Natural killer cell (primary cell): ENCODE results near the gene NUAK1. TPM values are rescaled to one million over a fixed set of nuclear protein-coding genes. Genes with fewer than 3 reads are reported as not detected.

Experiments
- ATAC-seq, 3 donors: fragments of 150-1000 bp in 2 of 3; fragments of 200-7000 bp in 1 of 3; cut with Tn5 transposase; 1 replicate in 1 of 3; 2 replicates in 2 of 3; pipeline ENCODE4 v1.10.0; 2021; ENCODE audit warnings: mild to moderate bottlenecking in 2 of 3, moderate library complexity in 2 of 3
- DNase-seq, 2 donors: peaks; one replicate each; pipeline versions ENCODE4 v3.0.0 to v3.0.0-alpha.2; 2013 to 2021; ENCODE audit warnings: mixed read lengths in 1 of 2
- H3K27ac ChIP-seq: one replicate; pipeline ENCODE4 v1.5.1; 2013; ENCODE audit warnings: mild to moderate bottlenecking, low read length
- H3K27me3 ChIP-seq: one replicate; pipeline ENCODE4 v1.6.1; 2013; ENCODE audit warnings: low read length; ENCODE audit not compliant: control insufficient read depth, insufficient read depth
- H3K36me3 ChIP-seq: one replicate; pipeline ENCODE4 v1.6.1; 2013; ENCODE audit warnings: low read length; ENCODE audit not compliant: control insufficient read depth, insufficient read depth
- H3K4me1 ChIP-seq: one replicate; pipeline ENCODE4 v1.6.1; 2013; ENCODE audit warnings: low read length; ENCODE audit not compliant: control insufficient read depth, insufficient read depth
- H3K4me3 ChIP-seq: one replicate; pipeline ENCODE4 v1.5.1; 2013; ENCODE audit warnings: low read length
- H3K9me3 ChIP-seq: one replicate; pipeline ENCODE4 v1.6.1; 2013; ENCODE audit warnings: low read length; ENCODE audit not compliant: control insufficient read depth, insufficient read depth
- H3K27ac Mint-ChIP-seq, 2 donors: one replicate each; pipeline ENCODE4 v1.8.0; 2022; ENCODE audit warnings: mild to moderate bottlenecking in 2 of 2, mixed read lengths in 2 of 2, moderate library complexity in 1 of 2
- H3K27me3 Mint-ChIP-seq, 2 donors: one replicate each; pipeline ENCODE4 v1.8.0; 2022; ENCODE audit warnings: low read depth in 2 of 2, mixed read lengths in 2 of 2
- H3K36me3 Mint-ChIP-seq: one replicate; pipeline ENCODE4 v1.8.0; 2022; ENCODE audit warnings: mixed read lengths
- H3K4me1 Mint-ChIP-seq, 2 donors: one replicate each; pipeline ENCODE4 v1.8.0; 2022; ENCODE audit warnings: mixed read lengths in 2 of 2
- H3K4me3 Mint-ChIP-seq: one replicate; pipeline ENCODE4 v1.8.0; 2022; ENCODE audit warnings: mild to moderate bottlenecking, moderate library complexity, mixed read lengths
- H3K9me3 Mint-ChIP-seq, 2 donors: one replicate each; pipeline ENCODE4 v1.8.0; 2022; ENCODE audit warnings: mixed read lengths in 2 of 2
- WGBS: methylation state at CpG from one replicate; pipeline ENCODE4 v1.1.7; 2013; ENCODE audit warnings: missing lambda C conversion rate; ENCODE audit not compliant: insufficient coverage; 5-methylcytosine and 5-hydroxymethylcytosine counted together
- intact Hi-C: fragments of 100-400 bp; cut with micrococcal nuclease; formaldehyde crosslinking; loops from one replicate; pipeline ENCODE4 v1.14.2; 2022
- total RNA-seq, 4 donors: library from RNA; stranded (reverse); fragments of 120-200 nt in 1 of 4; gene quantifications; one replicate each; pipeline versions ENCODE4 v1.2.3 to v1.2.4, GENCODE V29; 2013 to 2022
- TF ChIP-seq, protein P1 (sequence below): fragments of 200-600 bp; IDR thresholded peaks from one replicate; pipeline ENCODE4 v1.8.0; 2022; ENCODE audit warnings: antibody characterized with exemption

NUAK1 gene
- total RNA-seq, 3 donors from 2014 or later (not counting 1 experiment from before 2014, with no cell fraction given): 1.4 to 10.9 (median 3.4) TPM

DNA sequence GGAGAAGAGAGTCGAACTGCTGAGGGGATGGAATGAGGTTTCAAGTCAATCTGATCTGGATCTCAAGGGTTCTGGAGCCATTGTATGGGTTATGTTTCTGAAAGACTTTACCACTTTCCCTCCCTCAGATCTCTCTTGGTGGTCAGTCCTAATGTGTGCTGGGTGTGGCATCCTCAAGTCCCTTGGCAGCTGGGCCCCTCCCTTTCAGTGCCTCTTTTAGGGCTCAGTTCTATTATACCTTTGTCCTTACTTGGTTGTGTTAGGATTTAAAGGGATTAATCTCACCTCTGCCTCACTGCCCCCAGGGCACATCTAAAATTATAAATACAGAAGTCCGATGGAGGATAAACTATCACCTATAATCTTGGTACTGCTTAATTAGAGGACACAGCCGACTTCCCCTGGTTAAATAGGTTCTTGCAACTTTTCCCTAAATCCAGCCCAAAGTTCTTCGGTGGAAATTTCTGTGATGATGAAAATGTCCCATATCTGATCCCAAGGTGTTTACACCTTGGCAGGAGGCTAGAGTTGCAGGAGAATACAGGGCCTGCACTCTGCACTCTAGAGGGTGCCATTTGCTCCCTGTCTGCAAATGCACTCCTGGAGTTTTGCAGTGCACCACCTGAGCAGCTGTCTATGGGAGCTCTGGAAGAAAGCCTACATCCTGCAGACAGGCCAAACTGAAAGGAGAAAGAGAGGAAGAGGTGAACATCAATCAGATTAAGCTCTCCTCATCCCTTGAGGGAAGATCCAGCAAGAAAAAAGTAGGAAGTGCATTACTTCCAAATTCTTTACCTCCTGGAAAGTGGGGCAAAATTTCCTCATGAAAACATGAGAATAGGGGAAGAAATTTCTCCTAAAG lies 106.8 kb downstream of the NUAK1 start:
- intact Hi-C loops: no loop called here
- Mint-ChIP-seq H3K36me3 (no peaks in the 10 kb centered on the region), H3K27me3 (peaks cover 10 to 15% of the 10 kb centered on the region in 2 donors), H3K9me3 (no peaks in the 10 kb centered on the region), H3K27ac (no peak overlapping the region), H3K4me1 (no peaks in the 10 kb centered on the region), H3K4me3 (no peak overlapping the region)
- no peaks in the 10 kb centered on the region for H3K9me3 ChIP-seq
- DNase-seq (no peak), ATAC-seq (no peak)
- no peaks in the 10 kb centered on the region for H3K27me3 ChIP-seq
- H3K27ac ChIP-seq: no peak overlapping the region
- H3K4me1 ChIP-seq: no peaks in the 10 kb centered on the region
- no peak overlapping the region for H3K4me3 ChIP-seq
- TF ChIP-seq, protein P1, sequence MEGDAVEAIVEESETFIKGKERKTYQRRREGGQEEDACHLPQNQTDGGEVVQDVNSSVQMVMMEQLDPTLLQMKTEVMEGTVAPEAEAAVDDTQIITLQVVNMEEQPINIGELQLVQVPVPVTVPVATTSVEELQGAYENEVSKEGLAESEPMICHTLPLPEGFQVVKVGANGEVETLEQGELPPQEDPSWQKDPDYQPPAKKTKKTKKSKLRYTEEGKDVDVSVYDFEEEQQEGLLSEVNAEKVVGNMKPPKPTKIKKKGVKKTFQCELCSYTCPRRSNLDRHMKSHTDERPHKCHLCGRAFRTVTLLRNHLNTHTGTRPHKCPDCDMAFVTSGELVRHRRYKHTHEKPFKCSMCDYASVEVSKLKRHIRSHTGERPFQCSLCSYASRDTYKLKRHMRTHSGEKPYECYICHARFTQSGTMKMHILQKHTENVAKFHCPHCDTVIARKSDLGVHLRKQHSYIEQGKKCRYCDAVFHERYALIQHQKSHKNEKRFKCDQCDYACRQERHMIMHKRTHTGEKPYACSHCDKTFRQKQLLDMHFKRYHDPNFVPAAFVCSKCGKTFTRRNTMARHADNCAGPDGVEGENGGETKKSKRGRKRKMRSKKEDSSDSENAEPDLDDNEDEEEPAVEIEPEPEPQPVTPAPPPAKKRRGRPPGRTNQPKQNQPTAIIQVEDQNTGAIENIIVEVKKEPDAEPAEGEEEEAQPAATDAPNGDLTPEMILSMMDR: no peak
- H3K36me3 ChIP-seq: no peaks in the 10 kb centered on the region
- WGBS: 82% methylated on average over 4 of the region's 4 CpGs

DNA sequence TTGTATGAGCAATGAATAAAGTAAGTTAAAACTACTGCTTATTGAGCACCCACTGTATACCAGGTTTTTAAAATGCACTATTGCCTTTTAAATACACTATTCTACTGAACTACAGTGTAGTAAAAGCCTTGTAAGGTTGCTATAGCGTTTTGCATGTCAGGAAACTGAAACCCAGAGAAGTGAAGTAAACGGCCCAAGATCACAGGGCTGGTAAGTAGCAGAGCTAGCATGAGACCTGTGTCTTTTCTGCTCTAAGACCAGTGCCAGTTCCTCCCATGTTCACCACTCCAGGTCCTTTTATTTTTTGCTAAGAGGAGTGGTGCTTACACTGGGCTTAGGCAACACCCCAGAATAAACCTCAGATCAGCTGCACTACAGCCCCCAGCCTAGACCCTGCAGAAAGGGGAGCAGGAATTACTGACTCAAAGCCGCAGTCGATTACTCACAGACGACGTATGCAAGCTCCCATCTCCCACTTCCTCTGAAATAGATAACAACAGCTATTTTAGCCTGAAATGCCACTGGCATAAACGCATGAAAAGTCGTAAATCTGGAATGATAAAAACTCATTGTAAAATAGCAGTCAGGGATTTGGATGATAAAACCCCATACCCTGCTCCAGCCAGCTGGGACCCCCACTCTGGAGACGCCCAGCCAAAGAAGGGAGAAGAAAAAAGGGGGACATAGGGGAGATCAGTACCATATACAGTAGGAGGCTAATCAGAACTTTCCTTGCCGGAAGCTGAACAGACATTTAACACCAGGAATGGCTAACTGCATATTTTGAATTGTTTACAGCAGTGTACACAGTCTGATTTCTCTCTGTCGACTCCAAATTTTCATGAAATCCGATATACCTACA lies 108.3 kb downstream of the NUAK1 start:
- Mint-ChIP-seq H3K4me3 (no peak overlapping the region), H3K27me3 (peaks cover 11 to 26% of the 10 kb centered on the region in 2 donors), H3K36me3 (no peaks in the 10 kb centered on the region), H3K9me3 (no peaks in the 10 kb centered on the region), H3K4me1 (no peaks in the 10 kb centered on the region), H3K27ac (no peak overlapping the region)
- Histone ChIP-seq H3K9me3 (no peaks in the 10 kb centered on the region), H3K36me3 (no peaks in the 10 kb centered on the region), H3K4me1 (no peaks in the 10 kb centered on the region), H3K27ac (no peak overlapping the region), H3K27me3 (no peaks in the 10 kb centered on the region), H3K4me3 (no peak overlapping the region)
- WGBS: 48% methylated on average over 11 of the region's 12 CpGs
- TF ChIP-seq, protein P1: no peak
- ATAC-seq (no peak), DNase-seq (no peak)
- intact Hi-C loops: no loop called here

DNA sequence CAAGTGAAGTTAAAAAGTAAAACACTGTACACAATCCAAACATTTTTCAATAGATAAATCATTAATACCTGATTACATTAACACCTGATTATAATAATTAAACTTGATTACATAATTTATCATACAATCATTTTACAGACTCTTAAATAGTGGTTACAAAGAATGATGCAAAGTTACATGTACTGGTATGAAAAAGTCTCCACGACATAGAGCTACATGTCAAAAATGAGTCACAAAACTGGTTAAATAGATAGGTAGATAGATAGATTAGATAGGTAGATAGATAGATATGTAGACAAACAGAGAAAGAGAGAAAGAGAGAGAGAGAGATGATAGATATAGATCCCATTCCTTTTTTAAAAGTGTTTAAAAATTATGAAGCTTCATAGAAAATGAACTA lies 109.2 kb downstream of the NUAK1 start:
- Histone ChIP-seq H3K36me3 (no peaks in the 10 kb centered on the region), H3K27me3 (no peaks in the 10 kb centered on the region), H3K4me1 (no peaks in the 10 kb centered on the region), H3K4me3 (no peak overlapping the region), H3K9me3 (no peaks in the 10 kb centered on the region), H3K27ac (no peak overlapping the region)
- Mint-ChIP-seq H3K4me3 (no peak overlapping the region), H3K36me3 (no peaks in the 10 kb centered on the region), H3K4me1 (no peaks in the 10 kb centered on the region), H3K9me3 (no peaks in the 10 kb centered on the region), H3K27ac (no peak overlapping the region), H3K27me3 (peaks cover 11 to 26% of the 10 kb centered on the region in 2 donors)
- intact Hi-C loops: no loop called here
- WGBS: 100% methylated on average over 1 of the region's 1 CpG
- no peak for DNase-seq
- no peak for ATAC-seq
- TF ChIP-seq, protein P1: no peak
